CD4-positive, alpha-beta T cell treated with Interferon alpha-2 for 1 hour (primary cell): ENCODE measurements around the gene SPOP.

Experiments used
- DNase-seq, 2 donors: peaks; one replicate each; pipeline ENCODE4 v3.0.0-alpha.2; 2020 to 2022

The SPOP gene

DNA sequence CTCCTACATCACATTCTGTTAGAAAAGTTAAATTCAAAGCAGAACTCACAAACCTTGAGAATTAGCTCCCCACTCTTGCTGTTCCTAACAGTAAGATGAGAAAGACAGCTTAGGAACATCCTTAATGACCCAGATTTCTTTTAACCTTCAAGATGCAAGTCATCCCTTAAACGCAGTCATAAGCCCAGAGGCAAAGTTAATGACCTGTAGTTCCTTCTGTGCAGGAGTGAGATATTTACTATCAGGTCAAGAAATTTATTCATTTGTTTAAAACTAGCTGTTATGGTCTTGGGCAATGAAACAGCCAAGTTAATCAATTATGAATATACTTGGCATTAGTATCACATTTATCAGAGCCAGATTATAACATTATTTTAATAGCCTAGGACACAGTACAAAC, 65.2 kb downstream of the SPOP start:
- DNase-seq, result no peak

DNA sequence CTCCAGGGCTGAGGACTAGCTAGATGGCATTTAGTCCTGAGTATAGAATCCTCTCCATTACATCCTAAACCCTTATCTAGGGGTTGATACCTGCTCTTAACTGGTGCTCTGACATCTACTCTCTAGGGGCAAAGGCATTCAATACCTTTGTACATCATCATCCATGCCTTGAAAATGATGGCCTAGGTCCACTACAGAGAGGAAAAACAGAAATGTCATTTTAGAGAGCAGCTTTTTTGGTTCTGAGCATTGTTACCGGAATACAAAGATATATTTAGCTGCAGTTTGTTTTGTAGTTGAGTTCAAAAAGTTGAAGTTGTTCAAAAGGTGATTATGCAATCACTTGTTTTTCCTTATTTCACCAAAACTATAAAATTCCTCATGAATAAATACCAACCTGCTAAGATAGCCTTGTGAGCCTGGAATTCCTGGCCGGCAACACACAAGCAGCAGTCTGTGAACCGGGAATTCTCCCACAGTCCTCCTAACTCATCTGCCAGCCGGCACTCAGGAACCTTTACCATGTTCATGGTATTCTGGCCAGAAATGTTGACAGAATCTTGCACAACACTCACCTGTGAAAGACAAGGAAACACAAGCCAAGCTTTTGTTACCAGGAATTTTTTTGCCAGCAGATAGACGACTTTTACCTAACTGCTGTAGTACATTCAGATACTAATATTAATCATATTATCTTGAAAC, 66.9 kb downstream of the SPOP start:
- DNase-seq, result no peak

DNA sequence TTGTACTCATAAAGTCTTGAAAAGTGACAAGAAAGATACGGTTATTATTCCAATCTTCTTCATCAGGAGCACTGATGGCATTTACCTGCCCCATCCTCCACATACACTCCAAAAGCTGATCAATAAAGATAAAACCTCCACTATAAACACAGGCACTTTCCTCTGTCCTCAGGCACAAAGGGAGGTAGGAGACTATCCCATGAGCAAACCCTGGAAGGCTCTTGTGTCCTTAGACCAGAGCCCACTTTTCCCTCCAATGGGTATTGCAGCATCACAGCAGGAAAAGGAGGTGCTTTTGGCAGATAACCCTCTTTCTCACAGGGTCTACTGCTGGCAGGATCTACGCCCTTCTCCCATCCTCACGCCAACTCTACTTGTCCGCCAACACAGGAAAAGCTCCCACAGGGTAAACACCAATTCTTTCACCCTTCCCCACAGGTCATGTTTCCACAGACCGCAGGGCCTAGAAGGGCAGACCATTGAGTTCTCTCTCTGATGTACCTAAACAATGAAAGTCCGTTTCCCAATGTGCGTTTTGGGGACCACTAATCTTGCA, 73.5 kb downstream of the SPOP start:
- no peak for DNase-seq

DNA sequence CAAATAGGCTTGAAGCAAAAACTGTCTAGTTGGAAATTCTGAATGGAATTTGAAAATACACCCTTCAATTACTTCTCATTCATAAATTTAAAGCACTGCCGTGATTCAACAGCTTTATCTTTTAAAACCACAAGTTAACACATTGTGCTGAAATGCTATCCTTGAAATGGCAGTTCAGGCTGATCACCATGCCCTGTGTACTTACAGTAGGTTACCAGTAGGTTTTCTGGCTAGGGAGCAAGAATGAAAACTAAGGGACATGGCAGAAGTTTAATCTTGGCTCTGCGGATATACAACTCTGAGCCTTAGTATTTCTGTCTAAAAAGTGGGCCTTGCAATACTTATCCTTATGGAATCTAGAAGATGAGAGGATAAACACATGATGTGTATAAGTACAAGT, 74.2 kb downstream of the SPOP start:
- DNase-seq, result no peak

DNA sequence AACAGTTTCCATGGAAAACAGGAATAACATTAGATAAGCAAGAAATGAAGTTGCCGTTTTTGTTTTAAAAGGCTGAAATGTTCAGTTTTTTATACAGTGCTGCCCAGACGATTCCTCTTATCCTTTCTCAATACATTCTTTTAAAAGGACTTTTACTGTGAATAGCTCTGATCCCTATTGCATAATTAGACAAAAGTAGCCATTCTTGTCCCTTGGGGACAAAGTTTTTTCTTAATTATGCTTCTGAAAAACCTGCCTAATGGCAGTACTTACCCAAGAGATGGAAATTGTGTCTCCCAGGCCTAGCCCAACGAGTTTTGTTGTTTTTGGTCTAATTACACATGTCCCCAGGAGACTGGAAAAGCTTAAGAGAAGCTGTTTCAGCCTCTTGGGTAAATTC, 74.7 kb downstream of the SPOP start:
- DNase-seq, result no peak

DNA sequence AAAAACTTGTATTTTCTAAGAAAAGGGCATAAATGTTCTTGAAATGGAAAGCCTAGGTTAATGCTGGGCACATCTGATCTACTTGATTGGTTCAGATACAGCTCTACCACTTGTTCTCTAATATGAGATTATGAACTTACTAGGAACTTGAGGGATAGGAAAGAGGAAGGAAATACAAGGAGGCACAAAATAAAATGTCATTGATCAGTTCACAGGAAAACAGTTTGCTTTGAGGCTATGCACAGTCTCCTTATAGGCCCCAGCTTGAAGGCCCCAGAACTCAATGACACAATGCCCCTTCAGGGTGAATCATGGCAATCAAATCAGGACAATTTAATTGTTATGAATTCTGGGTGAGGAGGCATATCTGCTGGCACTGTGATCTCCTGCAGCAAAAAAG, 75.1 kb downstream of the SPOP start:
- DNase-seq, result no peak

DNA sequence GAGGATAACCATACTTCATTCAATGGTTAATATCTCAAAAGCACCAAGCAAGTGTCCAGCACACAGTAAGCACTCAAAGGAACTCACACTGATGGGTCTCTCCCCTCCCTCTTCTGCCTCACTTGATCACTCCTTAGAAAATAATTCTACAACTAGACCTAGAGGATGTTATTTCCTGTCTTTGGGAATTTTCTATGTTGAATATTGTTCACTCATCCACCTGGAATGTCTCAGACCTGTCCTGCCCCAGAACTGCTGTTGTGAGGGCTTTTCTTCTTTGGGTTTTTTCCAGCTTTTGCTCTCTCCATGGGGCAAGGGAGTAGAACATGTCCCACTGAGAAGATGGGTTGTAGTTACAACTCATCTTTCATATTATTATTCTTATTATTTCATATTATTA, 76.9 kb downstream of the SPOP start:
- no peak for DNase-seq

DNA sequence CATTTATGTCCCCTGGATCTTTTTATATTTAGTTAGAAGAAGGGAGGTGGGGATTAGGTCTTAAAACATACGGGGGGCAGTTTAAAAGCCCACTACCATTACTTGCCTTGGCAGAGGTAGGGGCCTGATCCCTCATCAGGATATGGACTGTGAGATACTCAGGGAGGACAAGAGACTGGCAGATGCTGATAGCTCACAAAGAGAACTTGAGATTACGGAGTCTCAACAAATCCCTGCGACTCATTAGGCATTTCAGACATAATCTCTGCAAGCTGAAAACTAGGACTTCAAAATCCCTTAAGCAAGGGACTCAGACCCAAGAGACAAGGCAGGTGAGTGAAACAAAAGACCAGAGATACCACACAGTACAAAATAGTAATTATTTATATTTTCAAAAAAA, 79.0 kb downstream of the SPOP start:
- no peak for DNase-seq

DNA sequence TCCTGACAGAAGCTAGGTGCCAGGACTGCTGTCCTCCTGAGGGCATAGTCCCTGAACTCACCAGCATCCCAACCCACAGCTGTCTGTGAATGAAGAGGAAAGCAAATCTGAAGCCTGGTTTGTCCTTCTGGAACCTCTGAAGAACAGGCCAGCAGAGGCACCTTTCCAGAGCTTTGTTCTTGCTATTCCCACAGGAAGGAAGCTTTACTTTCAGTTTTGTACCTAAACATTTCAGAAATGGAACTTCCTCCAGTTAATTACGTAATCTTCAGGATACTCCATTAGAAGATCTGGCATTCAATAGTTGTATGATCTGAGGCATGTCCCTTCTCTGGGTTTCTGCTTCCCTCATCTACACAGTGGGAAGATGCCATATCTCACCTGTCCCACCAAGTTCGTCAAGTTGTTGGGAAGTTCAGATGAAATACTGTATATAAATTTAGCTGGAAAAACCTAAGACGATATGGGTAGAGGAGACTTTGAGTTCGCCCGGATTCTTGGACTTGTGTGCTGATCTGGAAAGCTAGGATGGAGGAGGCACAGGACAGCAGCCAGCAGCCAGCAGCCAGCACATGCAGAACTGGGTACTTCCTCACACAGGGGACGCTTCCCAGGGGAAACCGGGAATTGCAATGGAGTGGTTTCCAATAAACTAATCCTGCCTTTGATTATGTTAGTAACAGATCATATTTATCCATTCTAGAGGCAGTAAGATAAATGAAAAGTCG, 79.8 kb downstream of the SPOP start:
- DNase-seq, result no peak

DNA sequence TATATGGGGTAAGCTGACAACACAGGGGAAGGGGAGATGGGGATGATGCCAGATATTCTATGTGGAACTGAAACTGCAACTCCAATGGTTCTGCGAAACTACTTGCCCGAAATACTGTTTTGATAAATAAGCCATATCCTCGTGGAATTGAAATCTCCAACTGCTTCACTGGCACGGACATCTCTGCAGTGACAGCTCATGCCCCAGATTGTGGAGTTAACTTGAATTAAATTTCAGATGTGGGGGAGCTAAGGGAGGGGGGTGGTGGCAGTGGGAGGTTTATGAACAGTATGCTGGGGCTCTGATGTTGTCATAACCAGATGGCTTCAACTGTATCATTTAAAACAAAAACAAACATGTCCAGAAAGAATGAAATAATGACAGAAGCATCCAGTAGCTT, 80.5 kb downstream of the SPOP start:
- no peak for DNase-seq

DNA sequence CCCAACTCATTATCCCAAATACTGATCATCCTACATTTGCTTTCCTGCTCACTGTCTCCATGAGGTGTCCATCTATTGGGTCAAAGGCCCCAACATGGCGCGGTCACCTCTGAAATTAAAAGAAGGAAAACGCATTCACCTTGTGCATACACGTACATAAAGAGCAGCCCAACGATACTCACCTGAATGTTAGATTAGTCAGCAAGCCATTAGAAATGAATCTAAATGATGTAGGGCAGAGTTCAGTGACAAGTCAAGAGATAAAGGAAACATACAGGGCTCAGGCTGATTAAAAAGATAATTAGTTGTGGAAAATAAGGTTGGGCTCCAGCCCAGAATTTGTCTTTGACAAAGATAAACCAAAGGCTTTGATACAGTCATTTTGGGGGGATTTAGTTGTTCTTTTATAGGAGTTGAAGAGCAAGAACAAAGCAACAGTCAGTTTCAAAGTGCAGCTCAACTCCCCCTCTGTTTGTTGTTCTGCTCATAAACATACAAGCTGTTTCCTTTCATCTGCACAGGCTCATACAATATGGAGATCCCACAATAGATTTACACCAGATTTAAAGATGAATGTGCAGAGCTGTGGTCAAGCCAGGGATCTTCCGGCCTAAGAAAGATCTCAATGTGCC, 81.2 kb downstream of the SPOP start:
- no peak for DNase-seq

DNA sequence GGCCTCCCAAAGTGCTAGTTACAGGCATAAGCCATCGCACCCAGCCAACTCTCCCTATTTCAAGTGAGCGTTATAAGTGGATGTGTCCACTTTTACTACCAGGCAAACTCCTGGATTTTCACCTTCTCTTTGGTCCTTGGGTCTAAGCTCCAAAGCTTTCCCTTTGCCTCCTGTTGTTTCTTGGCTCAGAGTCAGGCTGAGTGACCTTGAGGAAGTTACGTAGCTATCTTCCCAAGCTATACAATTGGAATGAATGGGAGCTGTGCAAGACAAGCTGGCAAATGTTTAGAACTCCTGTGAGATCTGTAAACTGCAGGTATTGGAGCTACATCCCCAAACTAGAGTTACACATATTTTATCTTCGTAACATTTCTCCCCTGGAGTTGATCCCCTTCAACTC, 81.9 kb downstream of the SPOP start:
- no peak for DNase-seq

DNA sequence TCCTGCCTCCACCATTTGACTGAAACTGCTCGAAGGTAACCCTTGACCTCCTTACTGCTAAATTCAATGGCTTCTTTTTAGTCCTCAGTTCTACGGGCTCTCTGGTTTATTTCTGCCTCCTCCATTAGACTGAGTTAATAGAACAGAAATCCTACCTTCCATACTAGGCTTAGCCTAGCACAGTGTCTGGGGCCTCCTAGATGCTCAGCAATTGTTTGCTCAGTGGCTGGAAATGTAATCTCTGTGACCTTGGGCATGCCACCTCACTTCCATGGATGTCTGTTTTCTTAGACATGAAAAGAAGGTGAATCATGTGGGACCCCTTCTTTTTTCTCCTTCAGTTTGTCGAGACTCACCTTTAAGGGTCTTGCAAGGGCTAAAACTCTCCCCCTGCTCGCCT, 82.6 kb downstream of the SPOP start:
- DNase-seq, result no peak

DNA sequence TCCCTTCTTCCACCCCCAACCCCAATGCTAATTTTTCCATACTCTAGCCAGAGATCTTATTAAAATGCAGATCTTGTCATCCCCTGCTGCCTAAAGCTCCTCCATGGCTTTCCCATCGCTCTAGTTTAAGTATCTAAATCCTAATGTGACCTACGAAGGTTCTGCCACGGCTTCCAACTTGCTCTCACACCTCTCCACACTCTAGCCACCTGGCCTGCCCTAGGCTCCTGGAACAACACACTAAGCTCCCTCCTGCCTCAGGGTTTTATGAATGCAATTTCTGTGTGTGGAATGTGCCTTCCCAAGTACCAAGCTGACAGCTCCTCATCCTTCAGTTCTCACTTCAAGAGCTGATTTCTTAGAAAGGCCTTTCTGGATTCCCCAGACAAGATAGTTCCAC, 85.6 kb downstream of the SPOP start:
- DNase-seq, result no peak

DNA sequence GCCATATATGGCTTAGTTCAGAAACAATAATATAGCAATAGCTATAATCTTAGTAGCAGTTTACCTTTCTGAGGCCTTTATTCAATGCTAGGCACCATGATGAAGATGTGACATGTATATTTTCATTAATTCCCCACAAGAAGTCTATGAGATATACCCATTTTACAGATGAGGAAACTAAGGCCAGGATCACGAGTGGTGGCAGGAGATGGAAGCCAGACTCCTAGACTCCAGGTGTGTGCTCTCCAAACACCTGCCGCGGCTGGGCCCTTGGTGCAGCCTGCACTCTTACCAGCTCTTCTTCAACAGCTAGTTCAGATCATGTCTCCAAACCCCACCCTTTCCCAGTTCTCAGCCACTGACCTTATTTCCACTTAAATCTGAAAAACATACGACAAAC, 87.0 kb downstream of the SPOP start:
- DNase-seq, result no peak

DNA sequence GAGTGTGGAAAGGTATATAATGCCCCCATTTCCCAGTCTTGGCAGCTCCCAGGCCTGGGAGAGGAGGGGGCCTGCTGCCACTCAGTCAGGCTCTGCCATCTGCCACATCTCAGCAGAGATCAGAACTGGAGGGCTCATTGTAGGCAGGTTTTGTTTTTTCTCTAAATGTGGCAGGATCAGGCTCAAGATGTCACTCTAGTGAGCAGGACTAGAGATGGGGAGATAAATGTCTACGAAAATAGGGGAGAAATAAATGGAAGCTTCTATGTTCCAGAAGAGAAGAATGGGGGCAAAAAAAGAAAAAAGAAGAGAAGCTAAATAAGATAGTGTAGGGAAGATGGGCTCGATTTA, 88.3 kb downstream of the SPOP start:
- DNase-seq, result no peak

DNA sequence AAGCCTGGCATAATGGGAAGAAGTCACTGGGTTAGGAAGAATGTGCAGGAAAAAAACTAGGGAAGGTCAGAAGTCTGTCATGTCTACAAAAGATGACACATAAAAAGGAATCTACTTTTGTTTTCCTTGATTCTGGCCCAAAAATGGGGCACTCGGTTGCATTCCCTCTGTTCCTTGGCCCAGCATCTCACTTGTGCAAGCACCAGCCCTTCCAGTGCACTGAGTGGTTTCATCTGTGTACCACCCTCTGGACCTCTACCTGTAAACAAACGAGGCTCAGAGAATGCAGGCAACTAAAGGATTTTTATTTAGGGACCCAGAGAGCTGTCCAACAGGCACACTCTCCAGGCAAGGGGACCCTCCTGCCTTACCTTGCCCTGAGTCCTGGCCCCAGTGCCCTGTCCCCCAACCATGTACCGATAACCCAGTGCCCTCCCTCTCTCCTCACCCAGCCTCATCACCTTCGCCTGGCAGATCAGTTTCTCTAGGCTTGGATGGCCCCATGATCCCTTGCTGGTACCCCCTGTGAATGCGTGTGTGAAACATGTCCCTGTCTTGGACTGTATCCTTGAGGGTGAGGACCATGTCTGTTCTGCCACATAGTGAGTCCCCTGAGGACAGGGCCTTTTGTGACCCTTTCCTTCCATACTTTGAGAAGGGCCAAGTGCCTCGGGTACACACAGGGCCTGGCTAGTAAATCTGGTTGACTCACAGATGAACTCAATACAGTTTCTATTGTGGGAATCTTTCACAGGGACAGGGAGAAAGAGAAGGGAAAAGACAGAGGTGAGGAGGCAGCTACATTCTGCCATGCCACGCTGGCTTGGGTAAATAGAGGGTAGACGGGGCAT, 88.9 kb downstream of the SPOP start:
- no peak for DNase-seq

DNA sequence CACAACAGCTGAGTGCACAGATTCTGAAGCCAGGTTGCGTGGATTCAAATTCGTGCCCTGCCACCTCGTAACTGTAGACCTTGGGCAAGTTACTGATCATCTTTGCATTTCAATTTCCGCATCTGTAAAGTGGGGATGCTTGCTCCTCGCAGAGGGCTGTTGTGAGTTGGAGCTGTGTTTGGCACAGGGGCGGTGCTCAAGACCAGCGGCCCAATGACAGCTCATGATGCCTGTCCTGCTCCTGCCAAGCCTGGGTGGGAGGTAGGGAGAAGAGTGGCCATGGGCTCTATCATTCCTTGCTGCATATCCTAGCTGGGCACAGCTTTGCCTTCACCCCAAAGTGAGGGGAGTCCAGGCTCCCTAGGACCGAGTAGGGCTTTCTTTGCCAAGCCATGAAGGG, 89.6 kb downstream of the SPOP start:
- DNase-seq, result no peak

DNA sequence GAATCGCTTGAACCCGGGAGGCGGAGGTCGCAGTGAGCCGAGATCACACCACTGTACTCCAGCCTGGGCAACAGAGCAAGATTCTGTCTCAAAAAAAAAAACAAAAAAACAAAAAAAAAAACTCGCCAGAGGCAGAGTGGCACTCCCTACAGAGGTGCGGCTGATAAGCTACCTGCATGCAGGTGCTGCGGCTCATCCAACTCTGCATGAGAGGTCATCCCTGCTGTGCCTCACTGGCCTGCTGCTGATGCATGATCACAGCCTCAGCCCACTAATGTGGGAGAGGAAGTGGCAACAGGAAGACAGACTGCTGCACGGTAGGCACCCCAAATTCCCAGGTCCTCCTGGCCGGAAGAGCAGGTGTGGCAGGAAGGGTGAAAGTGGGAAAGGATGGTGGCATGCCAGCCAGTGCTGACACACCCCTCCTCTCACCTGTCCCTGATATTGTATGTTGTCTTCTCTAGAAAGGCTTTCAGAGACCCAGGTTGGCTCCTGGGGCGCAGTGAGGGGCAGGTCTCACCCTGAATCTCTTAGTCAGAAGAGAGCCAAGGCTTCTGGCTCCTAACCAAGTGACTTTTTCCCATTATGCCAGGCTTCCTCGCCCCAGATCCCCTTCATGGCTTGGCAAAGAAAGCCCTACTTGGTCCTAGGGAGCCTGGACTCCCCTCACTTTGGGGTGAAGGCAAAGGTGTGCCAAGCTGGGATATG, 90.4 kb downstream of the SPOP start:
- DNase-seq, result no peak

DNA sequence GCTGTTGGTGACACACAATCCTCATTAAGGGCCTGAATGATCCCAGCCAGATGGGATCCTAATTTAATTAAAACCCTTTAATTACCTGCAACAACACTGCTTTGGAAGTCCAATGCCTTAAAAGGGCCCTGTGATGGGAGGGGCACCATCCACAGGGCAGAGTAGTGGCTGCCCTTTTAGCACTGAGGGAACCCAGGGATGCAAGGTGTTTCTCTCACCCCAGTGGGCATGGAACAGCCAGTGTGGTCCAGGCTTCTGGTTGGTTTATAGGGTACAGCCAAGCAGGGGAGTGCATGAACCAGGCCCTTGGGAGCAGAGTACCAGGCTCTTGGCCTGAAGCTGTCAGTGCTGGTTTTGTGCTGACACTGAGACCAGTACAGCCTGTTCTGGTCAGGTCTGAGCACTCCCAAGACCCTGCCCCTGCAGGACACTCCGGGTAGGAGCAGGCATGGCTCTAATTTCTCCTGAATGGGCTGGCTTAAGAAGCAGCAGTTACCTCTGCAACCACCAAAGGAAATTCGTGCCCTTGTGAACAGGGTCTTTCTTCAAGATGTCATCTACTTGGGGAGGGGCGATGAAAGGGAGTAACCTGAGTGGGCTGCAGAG, 92.4 kb downstream of the SPOP start:
- no peak for DNase-seq

DNA sequence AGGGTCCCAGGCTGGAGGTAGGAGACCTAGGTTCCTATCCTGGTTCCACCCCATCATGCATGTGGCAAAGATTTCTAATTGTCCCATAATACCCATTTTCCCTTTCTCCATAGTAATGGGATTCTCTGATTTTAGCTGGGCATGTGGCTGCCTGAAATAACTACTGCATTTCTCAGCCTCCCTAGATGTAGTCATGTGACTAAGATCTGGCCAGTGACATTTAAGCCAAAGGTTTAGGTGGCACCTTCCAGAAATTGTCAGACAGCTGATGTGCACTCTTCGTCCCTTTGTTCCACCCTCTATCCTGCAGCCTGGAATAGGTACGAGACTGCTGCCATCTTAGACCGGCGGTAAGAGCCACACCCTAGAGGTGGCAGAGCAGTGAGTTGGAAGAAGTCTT, 94.0 kb downstream of the SPOP start:
- DNase-seq, result no peak

DNA sequence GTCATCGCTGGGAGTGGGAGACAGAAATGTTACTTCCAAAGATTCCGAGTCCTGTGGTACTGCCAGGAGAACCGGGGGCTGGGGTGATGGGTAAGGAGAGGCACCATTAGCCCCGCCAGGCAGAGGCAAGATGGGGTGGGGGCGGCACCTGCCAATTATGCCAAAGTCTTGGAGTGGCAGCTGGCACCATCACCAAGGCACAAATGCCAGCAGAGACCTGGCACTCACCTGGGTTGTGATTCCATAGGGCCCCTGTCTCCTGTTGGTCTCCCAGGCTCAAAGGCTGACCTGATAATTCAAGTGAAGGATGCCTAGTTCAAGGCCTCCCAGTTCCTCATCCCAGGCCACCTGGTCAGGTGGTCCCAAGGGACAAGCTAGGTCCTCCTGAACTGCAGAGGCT, 94.7 kb downstream of the SPOP start:
- no peak for DNase-seq
